Suprapubic skin (tissue), 4 donors: ENCODE data around the gene SLC2A5. TPM values are rescaled to one million over a fixed set of nuclear protein-coding genes. Genes with fewer than 3 reads are reported as not detected.

ENCODE experiments used
- DNase-seq, 2 donors: peaks; one replicate each; pipeline ENCODE4 v3.0.0-alpha.2; 2019; ENCODE audit warnings: low spot score in 2 of 2
- H3K27ac ChIP-seq: fragments of 200-600 bp; sonication (generic); one replicate; pipeline ENCODE4 v1.5.1; 2019
- H3K27me3 ChIP-seq: fragments of 200-600 bp; sonication (generic); one replicate; pipeline ENCODE4 v1.5.1; 2019
- H3K36me3 ChIP-seq: fragments of 200-600 bp; sonication (generic); one replicate; pipeline ENCODE4 v1.5.1; 2019
- H3K4me1 ChIP-seq: fragments of 200-600 bp; sonication (generic); one replicate; pipeline ENCODE4 v1.5.1; 2019
- H3K4me3 ChIP-seq: fragments of 200-600 bp; sonication (generic); one replicate; pipeline ENCODE4 v1.5.1; 2019; ENCODE audit warnings: mild to moderate bottlenecking
- H3K9me3 ChIP-seq: fragments of 200-600 bp; sonication (generic); one replicate; pipeline ENCODE4 v1.5.1; 2019
- CTCF ChIP-seq, 2 donors: fragments of 200-600 bp in 1 of 2; fragments of 450-650 bp in 1 of 2; sonication (generic) in 1 of 2; IDR thresholded peaks; one replicate each; pipeline ENCODE4 v1.5.1; 2016 to 2019; ENCODE audit warnings: antibody characterized with exemption in 2 of 2, mild to moderate bottlenecking in 1 of 2, moderate library complexity in 1 of 2
- EP300 ChIP-seq: sonication (generic); formaldehyde crosslinking; IDR thresholded peaks from one replicate; pipeline ENCODE4 v1.6.1; 2017; ENCODE audit warnings: antibody characterized with exemption
- POLR2A ChIP-seq, 2 donors: fragments of 450-650 bp; IDR thresholded peaks; one replicate each; pipeline ENCODE4 v1.6.1; 2017; ENCODE audit warnings: antibody characterized with exemption in 2 of 2, mild to moderate bottlenecking in 2 of 2, moderate library complexity in 2 of 2
- POLR2AphosphoS5 ChIP-seq, 3 donors: sonication (generic); formaldehyde crosslinking; IDR thresholded peaks; one replicate each; pipeline ENCODE4 v1.6.1; 2017; ENCODE audit warnings: antibody characterized with exemption in 3 of 3
- WGBS: methylation state at CpG from one replicate; pipeline ENCODE4 v1.1.5; 2018; 5-methylcytosine and 5-hydroxymethylcytosine counted together
- total RNA-seq, 4 donors: library from RNA; depleted of rRNA; stranded (reverse); fragments of >200 nt; gene quantifications; one replicate each; pipeline ENCODE4 v1.1.0, GENCODE V29; 2016

SLC2A5 gene
- total RNA-seq, 4 donors from 2014 or later = 3.3 to 6.5 (median 3.8) TPM

- Histone ChIP-seq H3K4me3 (no peak overlapping the region), H3K27ac (no peak overlapping the region), H3K4me1 (no peaks in the 10 kb centered on the region), H3K9me3 (no peaks in the 10 kb centered on the region), H3K36me3 (no peaks in the 10 kb centered on the region), H3K27me3 (no peaks in the 10 kb centered on the region)
- TF ChIP-seq EP300 = no peak
- peak in 1 of 2 donors; percentile 32 for TF ChIP-seq CTCF (IDR thresholded peaks at IDR 0.05)
- TF ChIP-seq POLR2AphosphoS5 (IDR thresholded peaks at IDR 0.05) = no peak
- no peak for DNase-seq
- 66% methylated on average over 20 of the region's 21 CpGs for WGBS
Measured at GRCh38 chr1:9009438-9010370, 59.7 kb downstream of the SLC2A5 start.

- WGBS = 90% methylated on average over 10 of the region's 10 CpGs
- no peaks in the 10 kb centered on the region for H3K36me3 ChIP-seq
- no peaks in the 10 kb centered on the region for H3K4me1 ChIP-seq
- H3K27ac ChIP-seq = no peak overlapping the region
- H3K9me3 ChIP-seq = no peaks in the 10 kb centered on the region
- no peaks in the 10 kb centered on the region for H3K27me3 ChIP-seq
- no peak for DNase-seq
- TF ChIP-seq POLR2A (IDR thresholded peaks at IDR 0.05) (no peak), POLR2AphosphoS5 (IDR thresholded peaks at IDR 0.05) (no peak), EP300 (no peak), CTCF (IDR thresholded peaks at IDR 0.05) (no peak)
- no peak overlapping the region for H3K4me3 ChIP-seq
Measured at GRCh38 chr1:9008236-9008635, 61.2 kb downstream of the SLC2A5 start.

GRCh38 chr1:9006956-9007615 is 62.3 kb downstream of the SLC2A5 start:
- no peaks in the 10 kb centered on the region for H3K27me3 ChIP-seq
- no peaks in the 10 kb centered on the region for H3K4me1 ChIP-seq
- no peaks in the 10 kb centered on the region for H3K36me3 ChIP-seq
- no peak for DNase-seq
- no peak overlapping the region for H3K27ac ChIP-seq
- no peak overlapping the region for H3K4me3 ChIP-seq
- H3K9me3 ChIP-seq = no peaks in the 10 kb centered on the region
- TF ChIP-seq POLR2A (IDR thresholded peaks at IDR 0.05) = no peak
- no peak for TF ChIP-seq CTCF (IDR thresholded peaks at IDR 0.05)
- TF ChIP-seq EP300 = no peak
- TF ChIP-seq POLR2AphosphoS5 (IDR thresholded peaks at IDR 0.05) = no peak
- 90% methylated on average over 12 of the region's 19 CpGs for WGBS

GRCh38 chr1:9005395-9005708 is 64.1 kb downstream of the SLC2A5 start:
- 70% methylated on average over 8 of the region's 8 CpGs for WGBS
- Histone ChIP-seq H3K9me3 (no peaks in the 10 kb centered on the region), H3K27me3 (no peaks in the 10 kb centered on the region), H3K36me3 (no peaks in the 10 kb centered on the region), H3K4me3 (no peak overlapping the region), H3K27ac (no peak overlapping the region), H3K4me1 (no peaks in the 10 kb centered on the region)
- no peak for DNase-seq
- no peak for TF ChIP-seq EP300
- TF ChIP-seq POLR2AphosphoS5 (IDR thresholded peaks at IDR 0.05) = no peak
- no peak for TF ChIP-seq POLR2A (IDR thresholded peaks at IDR 0.05)
- no peak for TF ChIP-seq CTCF (IDR thresholded peaks at IDR 0.05)

GRCh38 chr1:9004700-9005394 is 64.6 kb downstream of the SLC2A5 start:
- DNase-seq = no peak
- Histone ChIP-seq H3K4me1 (no peaks in the 10 kb centered on the region), H3K27ac (no peak overlapping the region), H3K27me3 (no peaks in the 10 kb centered on the region), H3K36me3 (no peaks in the 10 kb centered on the region), H3K9me3 (no peaks in the 10 kb centered on the region), H3K4me3 (no peak overlapping the region)
- WGBS = 72% methylated on average over 16 of the region's 22 CpGs
- TF ChIP-seq EP300 (no peak), CTCF (IDR thresholded peaks at IDR 0.05) (peak; percentile 65 to 92)
